GM19438 (cell line): ENCODE results near the gene GSTA5.
A peak's percentile ranks its signal among the peaks of the same experiment; 100 is the strongest.
"Not testable (repeated sequence)": the region's sequence is repeated elsewhere in the genome, so short reads cannot be mapped to it uniquely, and the experiment has no call there.

Source experiments
- ATAC-seq: cut with Tn5 transposase; IDR thresholded peaks from one replicate; pipeline ENCODE4 v1.9.1; 2021; ENCODE audit warnings: low read depth; ENCODE audit not compliant: unreplicated experiment

Gene GSTA5

DNA sequence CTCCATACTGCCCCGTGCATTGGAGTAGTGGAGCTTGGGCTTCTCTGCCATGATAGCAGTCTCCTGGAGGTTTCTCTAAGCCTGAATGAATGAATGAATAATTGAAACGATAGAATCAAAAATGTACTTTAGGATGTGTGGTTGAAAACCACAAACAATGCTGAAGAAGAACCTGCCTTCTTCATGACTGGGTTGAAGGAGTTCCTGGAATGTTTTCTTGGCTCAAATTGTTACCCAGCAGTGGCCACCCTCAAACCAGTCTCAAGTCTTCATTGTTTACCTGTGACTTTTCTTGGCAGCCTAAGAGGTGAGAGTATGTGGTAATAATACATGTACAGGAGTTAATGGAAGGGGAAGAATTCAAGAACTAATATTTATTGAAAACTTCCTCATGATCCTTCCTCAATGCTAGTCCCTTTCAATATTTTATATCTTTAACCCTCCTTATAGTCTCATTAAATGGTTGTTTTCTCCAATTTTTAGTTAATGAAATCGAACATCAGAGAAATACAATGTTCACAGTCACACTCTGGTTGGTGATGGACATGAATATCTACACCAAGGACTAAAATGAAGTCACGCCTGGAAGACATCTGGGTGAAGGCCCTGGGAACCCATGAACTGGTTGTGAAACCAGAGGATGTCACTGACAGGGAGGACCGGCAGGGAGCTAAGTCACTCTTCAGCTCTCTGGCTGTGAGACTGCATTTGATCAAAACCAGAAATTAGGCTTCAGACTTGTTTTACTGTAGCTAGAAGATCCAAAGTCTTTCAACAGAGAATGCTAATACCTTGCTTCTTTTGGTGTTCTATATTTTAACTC is at the start of gene GSTA5:
TSS of gene GSTA5 (minus strand) at position 51 of the 823 bp plus-strand sequence.
- ATAC-seq = no peak

DNA sequence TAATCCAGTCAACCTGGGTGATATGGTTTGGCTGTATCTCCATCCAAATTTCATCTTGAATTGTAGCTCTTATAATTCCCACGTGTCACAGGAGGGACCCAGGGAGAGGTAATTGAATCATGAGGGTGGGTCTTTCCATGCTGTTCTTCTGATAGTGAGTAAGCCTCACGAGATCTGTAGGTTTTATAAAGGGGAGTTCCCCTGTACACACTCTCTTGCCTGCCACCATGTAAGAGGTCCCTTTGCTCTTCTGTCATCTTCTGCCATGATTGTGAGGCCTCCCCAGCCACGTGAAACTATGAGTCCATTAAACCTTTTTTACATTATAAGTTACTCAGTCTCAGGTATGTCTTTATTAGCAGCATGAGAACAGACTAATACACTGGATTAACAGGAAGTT is 49.4 kb upstream of the GSTA5 start:
- no peak for ATAC-seq

DNA sequence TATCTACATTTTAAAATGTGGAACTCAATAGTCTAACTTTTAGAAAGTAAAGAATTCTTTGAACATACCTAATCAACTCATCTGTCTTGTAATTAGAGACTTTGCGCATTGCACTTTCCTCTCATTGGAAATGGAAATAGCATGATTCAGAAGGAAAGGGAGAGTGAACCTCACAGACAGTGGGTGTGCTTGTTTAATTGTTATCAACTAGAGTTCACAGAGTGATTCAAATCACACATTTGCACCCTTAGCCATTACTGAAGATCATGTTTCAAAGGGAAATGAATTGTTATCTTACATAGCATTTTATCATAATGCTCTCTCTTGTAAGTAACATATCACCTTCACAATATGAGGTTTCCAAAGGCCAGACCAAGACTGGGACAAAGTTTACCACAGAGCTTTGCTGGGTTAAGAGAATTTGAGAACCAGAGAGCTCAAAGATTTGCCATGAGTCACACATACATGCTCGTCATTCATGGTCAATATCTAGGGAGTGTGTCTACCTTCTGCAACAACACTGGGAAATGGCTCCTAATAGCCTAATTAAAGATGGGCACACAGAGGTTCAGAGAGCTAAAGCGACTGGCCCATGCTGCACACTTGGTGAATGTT is 47.4 kb upstream of the GSTA5 start:
- ATAC-seq = no peak

DNA sequence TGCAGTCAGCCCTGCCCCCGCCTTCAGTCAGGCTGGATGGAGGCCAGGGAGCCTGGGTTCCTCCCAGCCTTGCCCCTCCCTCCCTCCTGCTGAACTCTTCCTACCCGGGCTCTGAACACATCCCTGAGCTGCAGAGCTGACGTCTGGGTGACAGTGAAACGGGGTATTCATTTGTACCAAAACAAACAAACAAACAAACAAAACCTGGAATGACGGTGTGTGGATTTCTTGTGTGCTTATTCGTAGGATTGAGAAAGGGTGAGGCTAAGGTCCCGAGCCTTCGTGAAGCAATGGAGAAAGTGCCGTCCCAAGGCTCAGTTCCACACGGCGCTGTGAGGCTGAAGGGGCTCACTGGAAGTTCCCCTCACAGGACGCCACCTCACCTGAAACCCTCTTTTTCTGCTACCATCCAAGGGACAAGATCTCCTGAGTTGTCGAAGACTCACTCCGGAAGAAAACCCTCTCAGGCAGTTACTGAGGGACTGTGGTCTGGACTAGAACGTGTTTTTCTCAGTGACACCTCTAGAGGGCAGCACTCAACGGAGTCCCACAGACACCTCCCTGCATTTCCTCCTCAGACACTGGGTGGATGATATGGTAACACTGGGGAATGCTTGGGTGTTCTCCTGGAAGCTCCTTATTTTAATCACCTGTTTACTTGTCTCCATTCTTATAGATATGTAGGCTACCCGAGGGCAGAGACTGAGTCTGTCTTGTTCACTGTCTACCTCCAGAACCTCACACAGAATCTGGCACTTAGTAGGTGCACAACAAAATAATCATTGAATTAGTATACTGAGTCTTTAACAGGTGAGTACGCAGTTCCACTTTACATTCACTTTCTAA is 41.6 kb upstream of the GSTA5 start:
- peak; percentile 98 for ATAC-seq

DNA sequence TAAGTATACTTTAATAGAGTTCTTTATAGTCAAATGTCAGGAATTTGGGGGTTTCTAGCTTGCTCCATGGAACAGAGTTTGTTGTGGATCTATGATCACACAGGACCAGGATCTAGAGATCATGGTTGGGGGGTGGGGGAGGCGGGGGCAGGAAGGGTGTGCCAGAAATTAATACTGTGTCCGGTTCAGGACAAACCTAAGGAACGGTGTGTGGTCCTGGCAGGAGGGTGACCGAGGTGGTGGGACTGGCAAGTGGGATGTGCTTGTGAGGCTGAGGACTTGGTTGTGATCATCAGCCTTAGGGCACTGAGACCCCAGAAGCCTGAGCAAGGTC is 41.0 kb upstream of the GSTA5 start:
- ATAC-seq = no peak

DNA sequence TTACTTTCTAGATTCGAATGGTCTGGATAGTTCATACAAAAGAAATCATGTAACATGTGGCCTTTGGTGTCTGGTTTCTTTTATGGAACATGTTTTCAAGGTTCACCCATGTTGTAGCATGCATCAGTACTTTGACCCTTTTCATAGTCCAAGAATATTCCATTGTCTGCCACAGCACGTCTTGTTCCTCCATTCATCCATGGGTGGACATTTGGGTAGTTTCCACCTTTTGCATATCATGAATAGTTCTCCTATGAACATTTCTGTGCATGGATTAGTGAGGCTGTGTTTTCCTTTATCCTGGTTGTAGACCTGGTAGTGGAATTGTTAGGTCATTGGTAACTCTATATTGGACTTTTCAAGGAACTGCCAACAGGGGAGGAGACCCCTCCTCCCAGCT is 37.2 kb upstream of the GSTA5 start:
- no peak for ATAC-seq

DNA sequence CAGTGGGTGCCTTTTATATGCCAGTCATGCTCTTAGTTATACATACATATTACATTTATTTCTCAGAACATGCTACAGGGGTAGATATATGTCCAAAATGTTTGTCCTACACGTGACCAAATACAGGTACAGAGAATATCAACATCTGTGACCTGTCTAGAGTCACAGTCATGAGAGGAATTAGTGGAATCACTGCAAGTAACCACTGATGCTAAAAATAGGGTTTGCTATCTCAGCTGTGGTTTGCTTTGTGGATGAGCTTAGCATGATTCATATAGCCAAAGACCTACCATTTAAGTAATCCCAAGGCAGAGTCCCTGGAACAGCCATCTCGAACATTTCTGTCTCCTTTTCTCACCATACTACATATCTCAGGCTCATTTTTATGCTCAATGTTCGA is 36.6 kb upstream of the GSTA5 start:
- ATAC-seq = no peak

DNA sequence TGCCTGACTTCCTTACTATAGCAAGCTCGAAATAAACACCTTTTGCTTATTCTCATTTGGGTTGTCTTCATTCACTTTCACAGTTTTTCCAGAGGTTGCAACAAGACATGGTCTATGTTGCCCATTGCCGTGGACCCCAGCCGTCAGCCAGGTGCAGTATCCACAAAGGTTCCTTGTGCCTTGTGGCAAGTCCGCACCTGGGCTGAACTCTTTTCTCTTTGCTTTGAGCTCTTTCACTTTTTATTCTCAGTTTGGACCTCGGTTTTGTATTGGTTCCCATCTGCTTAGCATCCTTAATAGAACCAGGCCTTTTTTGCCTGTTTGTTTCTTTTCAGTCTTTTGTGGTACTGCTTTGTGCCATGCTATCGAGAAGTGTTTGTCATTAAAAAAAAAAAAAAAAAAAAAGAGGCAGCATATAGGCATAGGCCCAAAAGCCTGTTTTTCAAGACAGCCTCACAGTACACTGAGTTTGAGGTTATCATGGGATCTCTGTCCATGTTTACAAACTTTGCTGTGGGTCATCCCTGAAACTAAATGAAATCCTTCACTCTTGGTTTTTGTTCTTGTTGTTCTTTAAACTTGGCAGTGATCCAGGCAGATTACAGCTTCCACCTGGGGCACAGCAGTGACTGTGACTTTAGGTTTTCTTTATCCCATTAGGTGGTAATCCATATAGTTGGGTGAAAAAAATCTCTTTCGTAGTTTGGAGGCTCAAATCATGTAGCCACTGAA is 35.6 kb upstream of the GSTA5 start:
- no peak for ATAC-seq

DNA sequence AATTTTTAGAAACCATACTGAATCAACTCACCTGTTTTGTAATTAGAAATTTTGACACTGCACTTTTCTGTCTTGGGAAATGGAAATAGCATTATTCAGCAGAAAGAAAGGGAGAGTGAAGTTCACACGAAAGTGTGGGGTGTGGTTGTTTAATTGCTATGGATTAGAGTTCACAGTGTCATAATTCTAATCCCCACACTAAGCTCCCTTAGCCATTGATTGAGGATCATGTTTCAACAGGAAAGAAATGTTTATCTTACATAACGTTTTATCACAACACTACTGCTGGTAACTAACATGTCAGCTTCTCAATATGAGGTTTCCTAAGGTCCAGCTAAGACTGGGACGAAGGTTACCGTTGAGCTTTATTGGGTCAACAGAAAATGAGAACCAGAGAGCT is 31.4 kb upstream of the GSTA5 start:
- ATAC-seq = no peak

DNA sequence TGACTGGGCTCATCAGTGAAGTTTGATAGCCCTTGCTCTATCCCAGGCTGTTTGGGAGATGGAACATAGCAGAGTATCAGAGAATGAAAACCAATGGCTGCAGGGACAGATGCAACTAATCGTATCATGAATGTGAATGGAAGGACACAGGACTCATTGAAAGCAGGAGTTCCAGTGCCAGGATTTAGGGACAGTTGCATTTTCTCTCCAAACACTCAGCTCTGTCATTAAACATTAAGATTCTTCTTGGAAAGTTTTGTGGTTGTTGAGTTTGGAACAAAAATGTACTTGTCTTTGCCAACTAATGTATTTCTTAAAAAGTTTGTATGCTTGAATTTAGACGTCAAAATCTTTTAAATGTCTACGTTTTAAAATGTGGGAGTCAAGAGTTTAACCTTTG is 31.0 kb upstream of the GSTA5 start:
- no peak for ATAC-seq

DNA sequence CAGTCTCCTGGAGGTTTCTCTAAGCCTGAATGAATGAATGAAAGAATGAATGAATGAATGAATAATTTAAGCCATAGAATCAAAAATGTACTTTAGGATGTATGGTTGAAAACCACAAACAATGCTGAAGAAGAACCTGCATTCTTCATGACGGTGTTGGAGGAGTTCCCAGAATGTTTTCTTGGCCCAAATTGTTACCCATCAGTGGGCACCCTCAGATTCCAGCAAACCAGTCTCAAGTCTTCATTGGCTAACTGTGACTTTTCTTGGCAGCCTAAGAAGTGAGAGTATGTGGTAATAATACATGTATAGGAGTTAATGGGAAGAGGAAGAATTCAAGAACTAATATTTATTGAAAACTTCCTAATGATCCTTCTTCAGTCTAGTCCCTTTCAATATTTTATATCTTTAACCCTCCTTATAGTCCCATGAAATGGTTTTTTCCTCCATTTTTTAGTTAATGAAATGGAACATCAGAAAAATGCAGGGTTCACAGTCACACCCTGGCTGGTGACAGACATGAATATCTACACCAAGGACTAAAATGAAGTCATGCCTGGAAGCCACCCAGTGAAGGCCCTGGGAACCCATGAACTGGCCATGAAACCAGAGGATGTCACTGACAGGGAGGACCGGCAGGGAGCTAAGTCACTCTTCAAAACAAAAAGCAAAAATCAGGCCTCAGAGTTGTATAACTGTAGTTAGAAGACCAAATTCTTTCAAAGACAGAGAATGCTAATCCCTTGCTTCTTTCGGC is 29.9 kb upstream of the GSTA5 start:
- ATAC-seq = not testable (repeated sequence)

DNA sequence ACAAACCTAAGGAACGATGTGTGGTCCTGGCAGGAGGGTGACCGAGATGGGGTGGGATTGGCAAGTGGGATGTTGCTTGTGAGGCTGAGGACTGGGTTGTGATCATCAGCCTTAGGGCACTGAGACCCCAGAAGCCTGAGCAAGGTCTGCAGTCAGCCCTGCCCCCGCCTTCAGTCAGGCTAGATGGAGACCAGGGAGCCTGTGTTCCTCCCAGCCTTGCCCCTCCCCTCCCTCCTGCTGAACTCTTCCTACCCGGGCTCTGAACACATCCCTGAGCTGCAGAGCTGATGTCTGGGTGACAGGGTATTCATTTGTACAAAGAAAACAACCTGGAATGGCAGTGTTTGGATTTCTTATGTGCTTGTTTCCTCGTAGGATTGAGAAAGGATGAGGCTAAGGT is 28.3 kb upstream of the GSTA5 start:
- not testable (repeated sequence) for ATAC-seq

DNA sequence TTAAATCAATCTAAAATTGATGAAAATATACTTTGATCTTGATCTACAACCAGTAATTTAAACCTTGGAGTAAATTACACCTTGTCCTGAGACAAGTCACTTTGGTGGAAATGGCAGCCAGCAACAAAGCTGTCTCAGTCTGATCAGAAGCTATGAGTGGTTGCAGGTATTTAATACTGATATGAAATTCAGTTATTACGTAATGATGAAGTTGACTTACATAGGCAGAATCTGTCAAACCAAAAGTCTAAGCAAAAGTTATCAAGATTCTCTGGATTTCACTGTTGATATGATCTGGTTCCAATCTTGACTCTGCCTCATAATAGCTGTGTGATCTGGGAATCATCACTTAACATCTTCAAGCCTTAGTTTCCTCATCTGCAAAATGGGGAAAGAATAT is 27.6 kb upstream of the GSTA5 start:
- ATAC-seq = no peak

DNA sequence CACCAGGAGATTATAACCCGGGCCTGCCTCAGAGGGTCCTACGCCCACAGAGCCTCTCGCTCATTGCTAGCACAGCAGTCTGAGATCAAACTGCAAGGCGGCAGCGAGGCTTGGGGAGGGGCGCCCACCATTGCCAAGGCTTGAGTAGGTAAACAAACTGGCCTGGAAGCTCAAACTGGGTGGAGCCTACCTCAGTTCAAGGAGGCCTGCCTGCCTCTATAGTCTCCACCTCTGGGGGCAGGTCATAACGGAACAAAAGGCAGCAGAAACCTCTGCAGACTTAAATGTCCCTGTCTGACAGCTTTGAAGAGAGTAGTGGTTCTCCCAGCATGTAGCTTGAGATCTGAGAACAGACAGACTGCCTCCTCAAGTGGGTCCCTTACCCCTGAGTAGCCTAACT is 20.5 kb upstream of the GSTA5 start:
- ATAC-seq = not testable (repeated sequence)

DNA sequence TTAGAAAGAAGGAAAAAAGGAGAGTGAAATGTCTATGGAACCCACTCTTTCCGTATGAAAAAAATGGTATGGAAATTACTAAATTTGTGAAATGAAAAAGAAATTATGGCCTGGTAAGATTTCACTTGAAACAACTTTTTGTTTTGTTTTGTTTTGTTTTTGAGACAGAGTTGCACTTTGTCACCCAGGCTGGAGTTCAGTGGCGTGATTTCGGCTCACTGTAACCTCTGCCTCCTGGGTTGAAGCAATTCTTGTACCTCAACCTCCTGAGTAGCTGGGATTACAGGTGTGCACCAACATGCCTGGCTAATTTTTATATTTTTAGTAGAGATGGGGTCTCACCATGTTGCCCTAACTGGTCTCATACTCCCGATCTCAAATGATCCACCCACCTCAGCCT is 17.8 kb upstream of the GSTA5 start:
- no peak for ATAC-seq

DNA sequence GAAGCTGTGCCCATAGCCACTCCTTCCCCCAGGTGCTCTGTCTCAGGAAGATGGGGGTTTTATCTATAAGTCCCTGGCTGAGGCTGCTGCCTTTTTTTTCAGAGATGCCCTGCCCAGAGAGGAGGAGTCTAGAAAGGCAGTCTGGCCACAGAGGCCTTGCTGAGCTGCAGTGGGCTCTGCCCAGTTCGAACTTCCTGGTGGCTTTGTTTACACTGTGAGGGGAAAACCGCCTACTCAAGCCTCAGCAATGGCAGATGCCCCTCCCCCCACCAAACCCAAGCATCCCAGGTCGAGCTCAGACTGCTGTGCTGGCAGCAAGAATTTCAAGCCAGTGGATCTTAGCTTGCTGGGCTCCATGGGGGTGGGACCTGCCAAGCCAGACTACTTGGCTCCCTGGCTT is 15.5 kb upstream of the GSTA5 start:
- ATAC-seq = not testable (repeated sequence)

DNA sequence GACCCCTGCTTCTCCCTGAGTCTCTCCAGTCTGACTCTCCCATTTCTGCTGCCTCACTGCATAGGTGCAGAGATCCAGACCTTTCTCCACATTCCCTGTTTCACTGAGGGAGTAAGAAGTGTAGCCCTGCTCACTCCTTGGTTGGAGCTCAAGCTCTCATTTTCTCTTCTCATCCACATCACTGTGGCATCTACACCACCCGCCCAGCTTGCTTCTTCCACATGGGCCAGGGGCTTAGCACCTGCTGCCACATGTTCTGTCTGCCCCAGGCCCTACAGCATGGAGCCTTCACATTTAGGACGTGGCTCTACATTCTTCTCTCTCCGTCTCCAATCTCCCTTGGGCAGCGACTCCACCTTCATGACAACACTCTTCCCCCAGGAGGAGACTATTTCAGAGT is 8.5 kb upstream of the GSTA5 start:
- ATAC-seq = no peak

DNA sequence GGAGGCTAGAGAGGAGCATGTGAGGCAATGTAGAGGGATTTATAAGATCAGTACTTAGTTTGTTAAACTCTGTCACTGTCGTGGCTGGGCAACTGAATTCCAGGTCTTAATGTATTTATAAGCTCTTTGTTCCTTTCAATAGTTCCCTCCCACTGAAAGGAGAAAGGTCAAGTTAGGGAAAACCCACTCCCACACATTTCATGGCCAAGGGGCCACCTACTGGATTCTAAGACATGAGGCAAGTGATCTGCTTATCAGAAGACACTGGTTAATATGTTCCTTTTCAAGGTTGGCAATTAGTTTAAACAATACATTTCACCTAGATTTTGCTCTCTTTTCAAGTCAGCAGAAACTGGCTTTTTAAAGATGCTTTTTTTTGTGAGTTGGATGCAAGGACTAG is 5.4 kb upstream of the GSTA5 start:
- ATAC-seq = no peak

DNA sequence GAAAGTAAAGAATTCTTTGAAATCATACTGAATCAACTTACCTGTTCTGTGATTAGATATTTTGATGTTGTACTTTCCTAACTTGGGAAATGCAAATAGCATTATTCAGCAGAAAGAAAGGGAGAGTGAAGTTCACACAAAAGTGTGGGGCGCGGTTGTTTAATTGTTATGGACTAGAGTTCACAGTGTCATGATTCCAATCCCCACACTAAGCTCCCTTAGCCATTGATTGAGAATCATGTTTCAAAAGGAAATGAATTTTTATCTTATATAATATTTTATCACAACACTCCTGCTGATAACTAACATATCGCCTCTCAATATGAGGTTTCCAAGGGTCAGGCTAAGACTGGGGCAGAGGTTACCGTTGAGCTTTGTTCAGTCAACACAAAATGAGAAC is 3.0 kb upstream of the GSTA5 start:
- no peak for ATAC-seq
